ENCODE data around the gene IRX4.
"Not testable (repeated sequence)": the region's sequence is repeated elsewhere in the genome, so short reads cannot be mapped to it uniquely, and the experiment has no call there.

The IRX4 gene

DNA sequence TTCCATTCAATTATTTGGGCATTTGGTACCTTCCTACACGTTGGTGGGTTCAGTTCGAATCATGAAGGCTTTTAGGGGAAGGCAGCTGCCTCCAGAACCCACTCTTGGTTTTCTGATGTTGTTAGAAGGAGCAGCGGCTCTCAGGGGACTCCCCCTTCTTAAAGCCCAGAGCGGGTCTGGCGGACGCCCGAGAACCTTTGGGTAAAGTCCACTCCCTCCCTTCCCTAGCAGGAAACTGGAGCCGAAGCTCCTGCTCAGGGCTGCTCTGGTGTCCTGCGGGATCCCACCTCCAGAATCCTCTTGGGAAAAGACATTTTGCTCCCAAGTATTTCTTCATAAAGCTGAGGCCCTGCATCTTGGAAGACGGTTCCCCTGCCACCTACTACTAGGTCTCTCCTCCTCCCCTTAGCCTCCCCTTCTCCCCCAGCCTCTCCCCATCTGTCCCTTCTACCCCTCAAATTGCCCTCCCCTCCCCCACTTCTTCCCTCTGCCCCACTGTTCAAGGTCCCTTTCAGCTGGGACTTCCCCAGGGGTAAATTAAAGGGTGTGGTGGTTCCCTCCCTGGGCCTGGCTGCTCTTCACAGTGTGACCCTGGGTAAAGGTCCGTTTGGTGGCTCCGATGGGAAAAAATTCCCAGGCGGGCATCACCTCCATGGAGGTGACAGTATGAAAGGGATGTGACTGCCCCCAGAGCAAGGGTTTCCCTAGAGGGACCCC is 9.3 kb downstream of the IRX4 start:
- Histone ChIP-seq H3K9ac (no peak overlapping the region), H3K4me1 (ENCODE audit: low read depth, poor library complexity, severe bottlenecking) (no peaks in the 10 kb centered on the region), H3K27ac (no peak overlapping the region), H3K27me3 (ENCODE audit: insufficient read depth, low read depth) (peaks cover 24% of the 10 kb centered on the region), H3K4me3 (IDR thresholded peaks at IDR 0.05; ENCODE audit: insufficient read depth, low read depth, low read length) (no peak overlapping the region), H3K4me2 (no peak overlapping the region), H3K36me3 (ENCODE audit: insufficient read depth) (no peaks in the 10 kb centered on the region), H2AFZ (ENCODE audit: low read depth) (no peak overlapping the region), H3K79me2 (ENCODE audit: insufficient read depth, low read depth) (no peaks in the 10 kb centered on the region), H4K20me1 (ENCODE audit: insufficient read depth) (no peaks in the 10 kb centered on the region)
- no peak for TF ChIP-seq CTCF (conservative IDR thresholded peaks at IDR 0.05; ENCODE audit: low read depth, low read length)

DNA sequence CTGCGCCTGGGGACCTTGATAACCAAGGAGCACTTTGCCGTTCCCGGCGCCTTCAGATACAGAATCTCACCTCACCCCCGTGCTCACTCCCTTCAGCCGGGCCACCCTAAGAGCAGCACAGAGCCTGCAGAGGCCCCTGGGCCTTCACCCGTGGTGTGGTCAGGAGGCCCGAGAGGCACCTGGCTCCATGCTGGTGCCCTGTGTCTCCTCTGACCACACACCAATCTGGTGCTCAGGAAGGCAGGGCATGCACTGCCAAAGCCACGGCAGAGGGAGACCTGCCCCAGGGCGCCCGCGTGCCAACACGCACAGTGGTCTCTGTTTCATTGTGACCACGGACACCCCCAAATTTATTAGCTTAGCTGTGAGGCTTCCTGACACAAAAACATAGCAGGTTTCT is 11.3 kb downstream of the IRX4 start:
- Histone ChIP-seq H3K36me3 (ENCODE audit: insufficient read depth) (no peaks in the 10 kb centered on the region), H3K4me3 (IDR thresholded peaks at IDR 0.05; ENCODE audit: insufficient read depth, low read depth, low read length) (no peak overlapping the region), H4K20me1 (ENCODE audit: insufficient read depth) (no peaks in the 10 kb centered on the region), H3K4me1 (ENCODE audit: low read depth, poor library complexity, severe bottlenecking) (no peaks in the 10 kb centered on the region), H3K9ac (no peak overlapping the region), H3K79me2 (ENCODE audit: insufficient read depth, low read depth) (no peaks in the 10 kb centered on the region), H3K27ac (no peak overlapping the region), H3K27me3 (ENCODE audit: insufficient read depth, low read depth) (peaks cover 24% of the 10 kb centered on the region), H2AFZ (ENCODE audit: low read depth) (no peak overlapping the region), H3K4me2 (no peak overlapping the region)
- TF ChIP-seq CTCF (conservative IDR thresholded peaks at IDR 0.05; ENCODE audit: low read depth, low read length) = no peak

DNA sequence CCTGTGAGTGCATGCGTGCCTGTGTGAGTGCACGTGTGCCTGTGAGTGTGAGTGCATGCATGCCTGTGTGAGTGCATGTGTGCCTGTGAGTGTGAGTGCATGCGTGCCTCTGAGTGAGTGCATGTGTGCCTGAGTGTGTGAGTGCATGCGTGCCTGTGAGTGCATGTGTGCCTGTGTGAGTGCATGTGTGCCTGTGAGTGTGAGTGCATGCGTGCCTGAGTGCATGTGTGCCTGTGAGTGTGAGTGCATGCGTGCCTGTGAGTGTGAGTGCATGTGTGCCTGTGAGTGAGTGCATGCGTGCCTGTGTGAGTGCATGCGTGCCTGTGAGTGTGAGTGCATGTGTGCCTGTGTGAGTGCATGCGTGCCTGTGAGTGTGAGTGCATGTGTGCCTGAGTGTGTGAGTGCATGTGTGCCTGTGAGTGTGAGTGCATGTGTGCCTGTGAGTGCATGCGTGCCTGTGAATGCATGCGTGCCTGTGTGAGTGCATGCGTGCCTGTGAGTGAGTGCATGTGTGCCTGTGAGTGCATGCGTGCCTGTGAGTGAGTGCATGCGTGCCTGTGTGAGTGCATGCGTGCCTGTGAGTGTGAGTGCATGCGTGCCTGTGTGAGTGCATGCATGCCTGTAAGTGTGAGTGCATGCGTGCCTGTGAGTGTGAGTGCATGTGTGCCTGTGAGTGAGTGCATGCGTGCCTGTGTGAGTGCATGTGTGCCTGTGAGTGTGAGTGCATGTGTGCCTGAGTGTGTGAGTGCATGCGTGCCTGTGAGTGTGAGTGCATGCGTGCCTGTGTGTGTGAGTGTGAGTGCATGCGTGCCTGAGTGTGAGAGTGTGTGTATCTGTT is 12.1 kb downstream of the IRX4 start:
- H3K27me3 ChIP-seq (ENCODE audit: insufficient read depth, low read depth) = peaks cover 24% of the 10 kb centered on the region
- H2AFZ ChIP-seq (ENCODE audit: low read depth) = not testable (repeated sequence)

DNA sequence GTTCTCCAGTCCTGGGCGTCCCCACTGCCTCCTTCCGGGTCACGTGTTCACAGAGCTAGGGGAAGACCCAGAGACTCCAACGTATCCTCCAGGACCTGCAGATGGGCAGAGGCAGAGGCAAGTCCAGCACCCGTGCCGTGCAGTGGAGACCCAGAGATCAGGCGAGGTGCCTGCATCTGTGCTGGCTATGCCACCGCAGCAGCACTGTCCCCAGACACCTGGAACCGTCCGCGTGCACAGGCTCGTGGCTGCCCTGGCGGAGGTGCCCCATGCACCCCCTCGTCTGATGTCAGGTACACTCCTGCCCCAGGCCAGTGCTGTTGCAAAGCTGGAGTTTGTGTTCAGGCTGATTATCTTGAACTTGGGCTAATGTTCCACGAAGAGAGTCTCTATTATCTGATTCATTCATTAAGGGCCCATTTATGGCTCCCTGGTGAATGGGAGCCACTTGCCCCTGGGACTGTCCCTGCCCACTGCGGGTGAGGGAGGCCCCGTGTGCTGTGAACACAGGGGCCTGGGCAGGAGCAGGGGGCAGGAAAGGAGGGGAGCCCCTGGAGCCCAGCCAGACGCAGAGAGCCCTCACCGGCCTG is 13.7 kb downstream of the IRX4 start:
- peaks cover 25% of the 10 kb centered on the region for H3K27me3 ChIP-seq (ENCODE audit: insufficient read depth, low read depth)

More for the DNA sequence above, 12.1 kb downstream of the IRX4 start:
- H3K9ac ChIP-seq; H4K20me1 ChIP-seq (ENCODE audit: insufficient read depth); H3K4me2 ChIP-seq; H3K4me3 ChIP-seq (IDR thresholded peaks at IDR 0.05; ENCODE audit: insufficient read depth, low read depth, low read length); H3K36me3 ChIP-seq (ENCODE audit: insufficient read depth); H3K27ac ChIP-seq; H3K79me2 ChIP-seq (ENCODE audit: insufficient read depth, low read depth); H3K4me1 ChIP-seq (ENCODE audit: low read depth, poor library complexity, severe bottlenecking): not testable (repeated sequence)

More for the DNA sequence above, 13.7 kb downstream of the IRX4 start:
- Histone ChIP-seq H3K4me3 (IDR thresholded peaks at IDR 0.05; ENCODE audit: insufficient read depth, low read depth, low read length) (no peak overlapping the region), H3K36me3 (ENCODE audit: insufficient read depth) (no peaks in the 10 kb centered on the region), H2AFZ (ENCODE audit: low read depth) (no peak overlapping the region), H3K9ac (no peak overlapping the region), H3K4me2 (no peak overlapping the region), H3K27ac (no peak overlapping the region), H3K4me1 (ENCODE audit: low read depth, poor library complexity, severe bottlenecking) (no peaks in the 10 kb centered on the region), H3K79me2 (ENCODE audit: insufficient read depth, low read depth) (no peaks in the 10 kb centered on the region), H4K20me1 (ENCODE audit: insufficient read depth) (no peaks in the 10 kb centered on the region)
- no peak for TF ChIP-seq CTCF (conservative IDR thresholded peaks at IDR 0.05; ENCODE audit: low read depth, low read length)

Measured in KMS-11 (cell line).